ENCODE measurements around the gene ZNF180. TPM values are rescaled to one million over a fixed set of nuclear protein-coding genes. Genes with fewer than 3 reads are reported as not detected.

Gene ZNF180
- total RNA-seq, 4 donors from 2014 or later, result 2.6 to 23.4 (median 11.2) TPM

- Histone ChIP-seq H3K27ac (no peak overlapping the region), H3K36me3 (no peaks in the 10 kb centered on the region), H3K4me1 (no peaks in the 10 kb centered on the region), H3K4me3 (no peak overlapping the region), H3K27me3 (no peaks in the 10 kb centered on the region), H3K9me3 (peaks cover 0 to 5% of the 10 kb centered on the region in 2 donors)
- no peak for TF ChIP-seq POLR2A (IDR thresholded peaks at IDR 0.05)
- no peak for TF ChIP-seq CTCF (IDR thresholded peaks at IDR 0.05)
- DNase-seq, result no peak
- intact Hi-C loops (cut with DNase I; ENCODE audit: low total_unique reads), result no loop called here
These were observed 45.2 kb downstream of the ZNF180 start for GRCh38 chr19:44455100-44455499.

GRCh38 chr19:44452367-44452766, 48.0 kb downstream of the ZNF180 start:
- peaks cover 0 to 8% of the 10 kb centered on the region in 2 donors for H3K9me3 ChIP-seq

GRCh38 chr19:44451687-44452086, 48.6 kb downstream of the ZNF180 start:
- TF ChIP-seq POLR2A (IDR thresholded peaks at IDR 0.05) (no peak), CTCF (IDR thresholded peaks at IDR 0.05) (no peak)
- intact Hi-C loops (cut with DNase I; ENCODE audit: low total_unique reads), result no loop called here
- Histone ChIP-seq H3K27me3 (no peaks in the 10 kb centered on the region), H3K36me3 (no peaks in the 10 kb centered on the region), H3K27ac (no peak overlapping the region), H3K4me1 (no peaks in the 10 kb centered on the region), H3K4me3 (no peak overlapping the region), H3K9me3 (peaks cover 0 to 8% of the 10 kb centered on the region in 2 donors)
- no peak for DNase-seq

More at GRCh38 chr19:44452367-44452766, 48.0 kb downstream of the ZNF180 start:
- intact Hi-C loops (cut with DNase I; ENCODE audit: low total_unique reads), result no loop called here
- Histone ChIP-seq H3K36me3 (no peaks in the 10 kb centered on the region), H3K4me1 (no peaks in the 10 kb centered on the region), H3K4me3 (no peak overlapping the region), H3K27me3 (no peaks in the 10 kb centered on the region), H3K27ac (no peak overlapping the region)
- no peak for TF ChIP-seq CTCF (IDR thresholded peaks at IDR 0.05)
- no peak for TF ChIP-seq POLR2A (IDR thresholded peaks at IDR 0.05)
- DNase-seq, result no peak

- H3K4me3 ChIP-seq, result peak within 1 kb of the TSS; percentile 49
- TF ChIP-seq POLR2A (IDR thresholded peaks at IDR 0.05), result no peak
- TF ChIP-seq CTCF (IDR thresholded peaks at IDR 0.05), result no peak
- intact Hi-C loops (cut with DNase I; ENCODE audit: low total_unique reads), result no loop called here
- no peaks in the 10 kb centered on the region for H3K36me3 ChIP-seq
- DNase-seq, result peak; percentile 71 to 72
- H3K9me3 ChIP-seq, result peaks cover 0 to 26% of the 10 kb centered on the region in 2 donors
- H3K27ac ChIP-seq, result no peak within 1 kb of the TSS
- H3K27me3 ChIP-seq, result no peaks in the 10 kb centered on the region
- no peaks in the 10 kb centered on the region for H3K4me1 ChIP-seq
These were observed 52.2 kb downstream of the ZNF180 start, which contains the start of gene ZNF229 for GRCh38 chr19:44447916-44448674. Gene ZNF229, minus strand, starts transcription at chr19:44448472. Its CDS starts 5,625 bp downstream, at chr19:44442847.

GRCh38 chr19:44438441-44438840, 61.9 kb downstream of the ZNF180 start:
- Histone ChIP-seq H3K27me3 (no peaks in the 10 kb centered on the region), H3K9me3 (peaks cover 0 to 25% of the 10 kb centered on the region in 2 donors), H3K27ac (no peak overlapping the region), H3K4me1 (no peaks in the 10 kb centered on the region), H3K4me3 (no peak overlapping the region), H3K36me3 (peaks cover 0 to 3% of the 10 kb centered on the region in 2 donors)
- intact Hi-C loops (cut with DNase I; ENCODE audit: low total_unique reads), result no loop called here
- no peak for DNase-seq
- TF ChIP-seq POLR2A (IDR thresholded peaks at IDR 0.05) (no peak), CTCF (IDR thresholded peaks at IDR 0.05) (no peak)
